Measurements from ENCODE around the gene RABGEF1. TPM values are rescaled to one million over a fixed set of nuclear protein-coding genes. Genes with fewer than 3 reads are reported as not detected.
A peak's percentile ranks its signal among the peaks of the same experiment; 100 is the strongest.

The RABGEF1 gene
- total and polyA plus RNA-seq, 2 of the 8 experiments (the other 6 are each of a cell fraction or from before 2014, with no cell fraction given) = 10.2 to 18.0 TPM

DNA sequence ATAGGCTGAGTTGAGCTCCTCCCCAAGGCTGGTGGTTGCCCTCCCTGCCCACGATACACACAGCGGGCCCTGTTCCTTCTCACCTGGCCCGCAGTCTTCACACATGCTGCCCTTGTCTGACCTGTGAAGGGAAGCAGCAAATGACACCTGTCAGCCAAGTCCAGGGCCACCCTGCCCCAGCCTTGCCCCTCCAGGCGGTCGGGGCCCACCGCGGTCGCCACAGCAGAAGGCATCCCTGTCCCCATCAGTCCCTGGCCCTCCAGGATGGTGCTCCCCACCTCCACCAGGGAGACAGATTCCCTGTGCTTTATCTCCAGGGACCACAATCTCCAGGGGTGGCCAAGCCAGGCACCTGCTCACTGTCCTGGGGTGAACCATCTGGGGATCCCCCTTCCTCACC is 99.3 kb downstream of the RABGEF1 start:
- Histone ChIP-seq H3K23me2 (ENCODE audit: low read depth, low read length) (no peaks in the 10 kb centered on the region; the same call in 1 of the 2 replicates), H2AK5ac (ENCODE audit: low read depth, low read length) (no peak overlapping the region), H2BK120ac (replicated peaks; ENCODE audit: low read depth, low read length) (no peak overlapping the region), H3K79me1 (ENCODE audit: low read depth, low read length) (no peaks in the 10 kb centered on the region), H2BK20ac (ENCODE audit: low read length) (no peak overlapping the region), H3K18ac (ENCODE audit: extremely low read depth, low read length) (no peak overlapping the region), H3K23ac (ENCODE audit: insufficient read length) (no peak overlapping the region), H3K79me2 (ENCODE audit: control insufficient read depth in 1 of 2, insufficient read depth in 2 of 2, low read length in 2 of 2) (no peaks in the 10 kb centered on the region), H3K27me3 (replicated peaks in 1 of 4; ENCODE audit: control insufficient read depth in 3 of 4, extremely low read depth in 1 of 4, insufficient read depth in 3 of 4, low read length in 3 of 4) (no peaks in the 10 kb centered on the region), H3K9me3 (ENCODE audit: insufficient read depth in 2 of 2, low read depth in 1 of 2, low read length in 1 of 2) (peaks cover 0 to 3% of the 10 kb centered on the region in 2 experiments; a peak in 1 of 4 replicates), H3K4ac (replicated peaks; ENCODE audit: insufficient read length, low read depth, low read length) (no peak overlapping the region), H3K4me2 (ENCODE audit: insufficient read depth in 1 of 2, low read depth in 2 of 2, low read length in 2 of 2) (no peak overlapping the region), H4K20me1 (replicated peaks in 1 of 2; ENCODE audit: control insufficient read depth in 1 of 2, insufficient read depth in 2 of 2, low read length in 2 of 2) (peaks cover 0 to 1% of the 10 kb centered on the region in 2 experiments), H3K27ac (ENCODE audit: low read depth, low read length) (no peak overlapping the region), H4K91ac (replicated peaks; ENCODE audit: insufficient read length, low read length) (no peak overlapping the region), H2BK5ac (ENCODE audit: low read depth, low read length) (no peak overlapping the region), H3K9ac (replicated peaks in 1 of 4; ENCODE audit: extremely low read depth in 1 of 4, low read depth in 3 of 4, low read length in 3 of 4) (no peak overlapping the region), H4K5ac (ENCODE audit: insufficient read length, low read depth, low read length) (no peak overlapping the region), H3K4me3 (ENCODE audit: extremely low read depth in 1 of 4, insufficient read depth in 2 of 4, low read depth in 3 of 4, low read length in 4 of 4) (no peak overlapping the region), H2BK12ac (ENCODE audit: low read depth, low read length) (no peak overlapping the region), H4K8ac (ENCODE audit: extremely low read depth, insufficient read depth, low read length) (peak overlapping the region; percentile 51; the same call in 1 of the 2 replicates), H2BK15ac (ENCODE audit: low read length) (no peak overlapping the region), H2AFZ (ENCODE audit: low read length) (no peak overlapping the region), H3K14ac (ENCODE audit: insufficient read length) (no peak overlapping the region), H3K36me3 (ENCODE audit: control insufficient read depth in 2 of 4, insufficient read depth in 4 of 4, low read length in 3 of 4) (no peaks in the 10 kb centered on the region), H3K56ac (replicated peaks; ENCODE audit: insufficient read length, low read depth, low read length) (no peak overlapping the region), H3K4me1 (replicated peaks in 1 of 4; ENCODE audit: control insufficient read depth in 3 of 4, insufficient read depth in 4 of 4, low read length in 3 of 4) (peaks cover 0 to 3% (median 2%) of the 10 kb centered on the region in 4 experiments; a peak in 3 of 7 replicates)
- ChIA-PET POLR2A (ENCODE audit: partially characterized antibody) (interaction anchor here (1.0 kb wide), 1 partner anchor 53 kb away, joined by 4 read pairs; no protein-coding TSS in a partner anchor), CTCF (ENCODE audit: partially characterized antibody) (interaction anchor here (0.5 to 2.4 kb wide), 2 partner anchors 55 to 88 kb away, joined by 3 to 15 read pairs; no protein-coding TSS in a partner anchor)
- TF ChIP-seq CREB1 (IDR thresholded peaks at IDR 0.05) (no peak), NANOG (IDR thresholded peaks at IDR 0.05; ENCODE audit: insufficient read depth, low read depth, low read length, poor library complexity, severe bottlenecking) (no peak), ZNF274 (IDR thresholded peaks at IDR 0.05; ENCODE audit: borderline replicate concordance, extremely low read depth, low read length) (no peak), SIRT6 (IDR thresholded peaks at IDR 0.05; ENCODE audit: low read length) (no peak), PHF8 (conservative IDR thresholded peaks at IDR 0.05; ENCODE audit: low read depth, low read length) (no peak), JUN (IDR thresholded peaks at IDR 0.05; ENCODE audit: low read depth, low read length) (no peak), KDM5A (IDR thresholded peaks at IDR 0.05; ENCODE audit: low read length) (no peak)
- FAIRE-seq (no peak), DNase-seq (ENCODE audit: low read depth in 1 of 2, low spot score in 2 of 2) (no peak)
- 97% methylated on average over 8 of the region's 8 CpGs; no CpG with 5 or more reads in 1 of the 2 experiments for WGBS, 2 experiments (ENCODE audit: extremely low coverage in 1 of 2, insufficient coverage in 1 of 2, insufficient read length in 1 of 2, insufficient replicate concordance in 2 of 2, low coverage in 1 of 2, low lambda C conversion rate in 2 of 2, missing lambda C conversion rate in 1 of 2)
